Stomach (tissue), 4 donors: ENCODE data around the gene NOMO2.
"Not testable (repeated sequence)": the region's sequence is repeated elsewhere in the genome, so short reads cannot be mapped to it uniquely, and the experiment has no call there.

Source experiments
- CTCF ChIP-seq, 7 experiments: fragments of 450-650 bp in 4 of 7; fragments of 200-600 bp in 3 of 7; sonication (generic) in 3 of 7; IDR thresholded peaks; one replicate each; pipeline ENCODE4 v1.5.1; 2016 to 2019; ENCODE audit warnings: antibody characterized with exemption in 7 of 7, control low read depth in 2 of 7, mild to moderate bottlenecking in 1 of 7
- POLR2AphosphoS5 ChIP-seq, 3 donors: sonication (generic); formaldehyde crosslinking; IDR thresholded peaks; one replicate each; pipeline ENCODE4 v1.6.1; 2016; ENCODE audit warnings: antibody characterized with exemption in 3 of 3

DNA sequence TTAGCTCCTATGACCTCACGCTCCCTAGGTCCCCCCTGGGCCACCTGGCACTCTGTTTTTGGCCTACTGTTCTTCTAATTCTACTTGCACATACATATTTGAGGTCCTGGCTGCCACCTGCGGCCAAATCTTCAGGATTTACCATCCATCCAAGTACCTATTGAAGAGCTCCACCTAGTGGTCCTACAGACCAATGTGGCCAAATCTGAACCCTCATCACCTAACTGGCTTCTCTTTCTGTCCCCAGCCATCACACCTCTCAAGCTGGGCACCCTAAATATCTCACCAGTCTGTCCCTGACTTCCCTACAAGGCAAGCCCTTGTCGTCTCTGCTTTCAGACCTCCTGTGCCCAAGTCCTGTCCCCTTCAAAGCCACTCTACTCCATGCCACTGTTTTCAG is 24.9 kb downstream of the NOMO2 start:
- peak in 2 of 7 experiments; percentile 9 to 13 for TF ChIP-seq CTCF (IDR thresholded peaks at IDR 0.05)
- TF ChIP-seq POLR2AphosphoS5 (IDR thresholded peaks at IDR 0.05), result not testable (repeated sequence)
